NCI-H82 treated with DMSO at 0.1 percent for 48 hours (cell line): ENCODE results near the gene TADA1.
A peak's percentile ranks its signal among the peaks of the same experiment; 100 is the strongest.
"Not testable (repeated sequence)": the region's sequence is repeated elsewhere in the genome, so short reads cannot be mapped to it uniquely, and the experiment has no call there.

Source experiments
- DNase-seq: peaks from one replicate; lab custom pipeline; 2025; ENCODE audit not compliant: unreplicated experiment; lab: John Stamatoyannopoulos, UW

Gene TADA1

GRCh38 chr1:166899769-166900168 is 23.7 kb upstream of the TADA1 start:
- no peak for DNase-seq

- DNase-seq, result no peak
Measured at GRCh38 chr1:166895766-166896165, 19.7 kb upstream of the TADA1 start.

- no peak for DNase-seq
Measured at GRCh38 chr1:166889776-166890175, 13.7 kb upstream of the TADA1 start.

- no peak for DNase-seq
Measured at GRCh38 chr1:166888373-166889111, 12.5 kb upstream of the TADA1 start.

GRCh38 chr1:166884971-166885370 is 8.9 kb upstream of the TADA1 start:
- no peak for DNase-seq

GRCh38 chr1:166884040-166884642 is 8.1 kb upstream of the TADA1 start:
- no peak for DNase-seq

GRCh38 chr1:166882893-166883292 is 6.8 kb upstream of the TADA1 start:
- no peak for DNase-seq

- DNase-seq, result not testable (repeated sequence)
Measured at GRCh38 chr1:166878173-166878917, 2.3 kb upstream of the TADA1 start.

- no peak for DNase-seq
Measured at GRCh38 chr1:166876540-166876838, 425 bp upstream of the TADA1 start.

- DNase-seq, result peak; percentile 30
Measured at GRCh38 chr1:166875302-166875733, 746 bp downstream of the TADA1 start.

GRCh38 chr1:166874464-166874863 is 1.6 kb downstream of the TADA1 start:
- peak; percentile 47 for DNase-seq

- no peak for DNase-seq
Measured at GRCh38 chr1:166870584-166870983, 5.5 kb downstream of the TADA1 start.

GRCh38 chr1:166869318-166870099 is 6.6 kb downstream of the TADA1 start:
- no peak for DNase-seq

- DNase-seq, result no peak
Measured at GRCh38 chr1:166868639-166869038, 7.4 kb downstream of the TADA1 start.

GRCh38 chr1:166865926-166866325 is 10.1 kb downstream of the TADA1 start:
- DNase-seq, result no peak

- DNase-seq, result no peak
Measured at GRCh38 chr1:166859597-166859996, 16.5 kb downstream of the TADA1 start.

GRCh38 chr1:166858726-166859419 is 17.2 kb downstream of the TADA1 start:
- DNase-seq, result no peak

- DNase-seq, result no peak
Measured at GRCh38 chr1:166857995-166858394, 18.1 kb downstream of the TADA1 start.

- DNase-seq, result no peak
Measured at GRCh38 chr1:166855558-166855957, 20.5 kb downstream of the TADA1 start.

GRCh38 chr1:166852918-166853317 is 23.1 kb downstream of the TADA1 start:
- DNase-seq, result no peak

- no peak for DNase-seq
Measured at GRCh38 chr1:166849135-166849534, 26.9 kb downstream of the TADA1 start.
